B cell (primary cell): ENCODE data around the gene HS3ST2. TPM values are rescaled to one million over a fixed set of nuclear protein-coding genes. Genes with fewer than 3 reads are reported as not detected.

Experiments used
- ATAC-seq: fragments of 200-7000 bp; cut with Tn5 transposase; one replicate; pipeline ENCODE4 v1.10.0; 2021; ENCODE audit warnings: low read depth, mild to moderate bottlenecking, moderate number of reproducible peaks, moderate library complexity
- CTCF ChIA-PET: fragments of 350-600 bp; sonication (Branson Sonifier 250); formaldehyde crosslinking; loops from one replicate; lab custom pipeline; 2021; ENCODE audit warnings: antibody characterized with exemption, inconsistent platforms; lab: Charles Lee
- POLR2A ChIA-PET: fragments of 350-600 bp; sonication (Branson Sonifier 250); formaldehyde crosslinking; loops from one replicate; lab custom pipeline; 2021; ENCODE audit warnings: antibody characterized with exemption; lab: Charles Lee
- DNase-seq: peaks from one replicate; pipeline ENCODE4 v3.0.0; 2013
- H2AFZ ChIP-seq: 2 replicates; pipeline ENCODE4 v1.6.1; 2012; ENCODE audit warnings: mild to moderate bottlenecking, low read depth, low read length; ENCODE audit not compliant: insufficient read depth, poor library complexity, severe bottlenecking
- H3K27ac ChIP-seq, 2 donors: 1 replicate in 1 of 2; 2 replicates in 1 of 2; pipeline ENCODE4 v1.5.1; 2012 to 2013; ENCODE audit warnings: low read length in 2 of 2, mild to moderate bottlenecking in 2 of 2, moderate library complexity in 1 of 2
- H3K27me3 ChIP-seq, 4 experiments: fragments of 200-600 bp in 1 of 4; sonication (generic) in 1 of 4; replicated peaks in 1 of 4; 1 replicate in 2 of 4; 2 replicates in 2 of 4; pipeline versions ENCODE4 v1.6.1 to v1.7.0; 2013 to 2016; ENCODE audit warnings: low read length in 3 of 4, mild to moderate bottlenecking in 2 of 4, mixed read lengths in 1 of 4, moderate library complexity in 1 of 4; ENCODE audit not compliant: insufficient read depth in 4 of 4, control insufficient read depth in 3 of 4; ENCODE audit errors: control extremely low read depth in 1 of 4
- H3K36me3 ChIP-seq, 2 experiments: replicated peaks in 1 of 2; 1 replicate in 1 of 2; 2 replicates in 1 of 2; pipeline versions ENCODE4 v1.6.1 to v1.7.1; 2013; ENCODE audit warnings: low read length in 1 of 2; ENCODE audit not compliant: insufficient read depth in 2 of 2, control insufficient read depth in 1 of 2; ENCODE audit errors: control extremely low read depth in 1 of 2, extremely low read depth in 1 of 2
- H3K4me1 ChIP-seq, 2 donors: fragments of 200-600 bp in 1 of 2; sonication (generic) in 1 of 2; 1 replicate in 1 of 2; 2 replicates in 1 of 2; pipeline versions ENCODE4 v1.5.1 to v1.6.1; 2013 to 2017; ENCODE audit warnings: low read length in 2 of 2; ENCODE audit not compliant: control insufficient read depth in 2 of 2, insufficient read depth in 2 of 2
- H3K4me2 ChIP-seq: replicated peaks from 2 replicates; pipeline ENCODE3; 2012; ENCODE audit warnings: mild to moderate bottlenecking, low read depth, low read length; ENCODE audit not compliant: poor library complexity, severe bottlenecking
- H3K4me3 ChIP-seq, 5 experiments: fragments of 200-600 bp in 1 of 5; sonication (generic) in 1 of 5; 1 replicate in 3 of 5; 2 replicates in 2 of 5; pipeline versions ENCODE4 v1.5.1 to v1.7.0; 2011 to 2016; ENCODE audit warnings: low read length in 4 of 5, mild to moderate bottlenecking in 4 of 5, low read depth in 2 of 5, control low read depth in 1 of 5, moderate library complexity in 1 of 5; ENCODE audit not compliant: insufficient read depth in 1 of 5; ENCODE audit errors: control extremely low read depth in 1 of 5, extremely low read depth in 1 of 5
- H3K79me2 ChIP-seq: fragments of 200-600 bp; sonication (generic); one replicate; pipeline ENCODE4 v1.6.0; 2016; ENCODE audit warnings: low read length; ENCODE audit not compliant: control insufficient read depth, insufficient read depth
- H3K9ac ChIP-seq: fragments of 200-600 bp; sonication (generic); 2 replicates; pipeline ENCODE4 v1.6.1; 2017; ENCODE audit warnings: mild to moderate bottlenecking, low read length, moderate library complexity
- H3K9me3 ChIP-seq, 3 donors: one replicate each; pipeline versions ENCODE4 v1.6.1 to v1.7.1; 2013; ENCODE audit warnings: low read length in 2 of 3; ENCODE audit not compliant: control insufficient read depth in 2 of 3, insufficient read depth in 1 of 3; ENCODE audit errors: control extremely low read depth in 1 of 3
- H4K20me1 ChIP-seq: 2 replicates; pipeline ENCODE4 v1.6.0; 2012; ENCODE audit warnings: mild to moderate bottlenecking, low read length; ENCODE audit not compliant: insufficient read depth, control insufficient read depth, poor library complexity, severe bottlenecking
- H3K27ac Mint-ChIP-seq: one replicate; pipeline ENCODE4 v1.8.0; 2021; ENCODE audit warnings: mixed read lengths
- H3K27me3 Mint-ChIP-seq: one replicate; pipeline ENCODE4 v1.8.0; 2021; ENCODE audit warnings: mixed read lengths
- H3K4me1 Mint-ChIP-seq: one replicate; pipeline ENCODE4 v1.8.0; 2021; ENCODE audit warnings: mixed read lengths
- H3K4me3 Mint-ChIP-seq: one replicate; pipeline ENCODE4 v1.8.0; 2021; ENCODE audit warnings: mixed read lengths
- H3K9me3 Mint-ChIP-seq: one replicate; pipeline ENCODE4 v1.8.0; 2022; ENCODE audit warnings: mixed read lengths; ENCODE audit not compliant: insufficient read depth
- CTCF ChIP-seq: fragments of 200-600 bp; IDR thresholded peaks from one replicate; pipeline ENCODE4 v1.8.0; 2022; ENCODE audit warnings: antibody characterized with exemption, mild to moderate bottlenecking
- EZH2 ChIP-seq: IDR thresholded peaks from 2 replicates; pipeline ENCODE4 v1.6.1; 2012; ENCODE audit warnings: borderline replicate concordance, low read depth, mild to moderate bottlenecking, moderate library complexity, low read length; ENCODE audit not compliant: insufficient read depth, poor library complexity, severe bottlenecking
- WGBS: methylation state at CpG from one replicate; pipeline ENCODE4 v1.1.5; 2013; ENCODE audit warnings: missing lambda C conversion rate; ENCODE audit not compliant: insufficient coverage; 5-methylcytosine and 5-hydroxymethylcytosine counted together
- intact Hi-C: fragments of 100-400 bp; cut with micrococcal nuclease; formaldehyde crosslinking; loops from one replicate; pipeline ENCODE4 v1.10.0; 2022
- polyA plus RNA-seq: library from polyadenylated mRNA; depleted of rRNA; stranded (reverse); fragments of >200 nt; gene quantifications from 2 replicates; pipeline ENCODE4 v1.2.3, GENCODE V29; 2012
- total RNA-seq, 2 donors: library from RNA; stranded (reverse); fragments of 120-200 nt in 1 of 2; gene quantifications; 1 replicate in 1 of 2; 2 replicates in 1 of 2; pipeline versions ENCODE4 v1.2.3 to v1.2.4, GENCODE V29; 2013 to 2022

The HS3ST2 gene
- total and polyA plus RNA-seq, 2 donors (not counting 1 experiment from before 2014, with no cell fraction given): not detected

GRCh38 chr16:22864375-22864774 is 50.4 kb downstream of the HS3ST2 start:
- no peak overlapping the region for H3K9ac ChIP-seq
- peaks cover 0 to 13% (median 4%) of the 10 kb centered on the region in 4 experiments for H3K27me3 ChIP-seq
- no peak overlapping the region for H3K4me2 ChIP-seq
- CTCF ChIA-PET: no interaction called here
- POLR2A ChIA-PET: no interaction called here
- no peaks in the 10 kb centered on the region for H3K79me2 ChIP-seq
- H3K27ac Mint-ChIP-seq: no peak overlapping the region
- no peaks in the 10 kb centered on the region for H3K9me3 Mint-ChIP-seq
- no peak overlapping the region for H3K27ac ChIP-seq
- no peaks in the 10 kb centered on the region for H3K4me1 ChIP-seq
- no peak overlapping the region for H3K4me3 Mint-ChIP-seq
- H3K27me3 Mint-ChIP-seq: peaks cover 21% of the 10 kb centered on the region
- ATAC-seq (no peak), DNase-seq (no peak)
- H3K4me1 Mint-ChIP-seq: no peaks in the 10 kb centered on the region
- no peak for TF ChIP-seq CTCF
- TF ChIP-seq EZH2: no peak
- intact Hi-C loops: no loop called here
- H3K36me3 ChIP-seq: no peaks in the 10 kb centered on the region
- peaks cover 0 to 3% (median 0%) of the 10 kb centered on the region in 3 donors for H3K9me3 ChIP-seq
- H2AFZ ChIP-seq: no peak overlapping the region
- no peaks in the 10 kb centered on the region for H4K20me1 ChIP-seq
- no peak overlapping the region for H3K4me3 ChIP-seq

GRCh38 chr16:22868593-22869224 is 54.7 kb downstream of the HS3ST2 start:
- no peak overlapping the region for H3K9ac ChIP-seq
- CTCF ChIA-PET: no interaction called here
- H3K27ac ChIP-seq: no peak overlapping the region
- intact Hi-C loops: no loop called here
- no peaks in the 10 kb centered on the region for H3K4me1 ChIP-seq
- Mint-ChIP-seq H3K4me1 (no peaks in the 10 kb centered on the region), H3K27ac (no peak overlapping the region), H3K9me3 (no peaks in the 10 kb centered on the region), H3K27me3 (peaks cover 11% of the 10 kb centered on the region), H3K4me3 (no peak overlapping the region)
- TF ChIP-seq CTCF (no peak), EZH2 (no peak)
- POLR2A ChIA-PET: no interaction called here
- DNase-seq (no peak), ATAC-seq (no peak)
- peaks cover 0 to 5% (median 1%) of the 10 kb centered on the region in 4 experiments for H3K27me3 ChIP-seq
- H3K9me3 ChIP-seq: peaks cover 0 to 3% (median 0%) of the 10 kb centered on the region in 3 donors
- no peaks in the 10 kb centered on the region for H4K20me1 ChIP-seq
- H3K4me2 ChIP-seq: no peak overlapping the region
- no peaks in the 10 kb centered on the region for H3K36me3 ChIP-seq
- WGBS: 72% methylated on average over 3 of the region's 5 CpGs
- H2AFZ ChIP-seq: no peak overlapping the region
- no peak overlapping the region for H3K4me3 ChIP-seq
- no peaks in the 10 kb centered on the region for H3K79me2 ChIP-seq
